ENCODE results near the gene TIMP2.
A peak's percentile ranks its signal among the peaks of the same experiment; 100 is the strongest.

Gene TIMP2

DNA sequence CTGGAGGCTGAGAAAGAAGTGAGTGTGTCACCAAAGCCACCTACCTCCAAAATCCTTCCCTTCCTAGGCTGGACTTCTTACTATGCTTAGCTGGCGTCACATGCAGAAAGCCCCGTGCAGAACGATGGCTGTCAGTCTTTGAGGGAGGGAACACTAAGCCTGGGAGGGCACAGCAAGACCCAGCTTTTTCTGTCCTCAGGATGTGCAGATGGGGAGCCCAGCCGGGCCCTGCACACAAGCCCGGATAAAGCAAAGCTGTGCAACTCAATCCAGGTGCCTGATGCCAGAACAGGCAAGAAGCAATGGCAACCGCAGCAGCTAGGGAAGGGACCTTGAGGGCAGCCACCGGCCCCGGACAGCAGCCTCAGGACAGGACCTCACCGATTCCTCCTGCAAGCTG is 70.7 kb downstream of the TIMP2 start:
- DNase-seq (ENCODE audit: low read depth) = no peak
- TF ChIP-seq, protein P1, sequence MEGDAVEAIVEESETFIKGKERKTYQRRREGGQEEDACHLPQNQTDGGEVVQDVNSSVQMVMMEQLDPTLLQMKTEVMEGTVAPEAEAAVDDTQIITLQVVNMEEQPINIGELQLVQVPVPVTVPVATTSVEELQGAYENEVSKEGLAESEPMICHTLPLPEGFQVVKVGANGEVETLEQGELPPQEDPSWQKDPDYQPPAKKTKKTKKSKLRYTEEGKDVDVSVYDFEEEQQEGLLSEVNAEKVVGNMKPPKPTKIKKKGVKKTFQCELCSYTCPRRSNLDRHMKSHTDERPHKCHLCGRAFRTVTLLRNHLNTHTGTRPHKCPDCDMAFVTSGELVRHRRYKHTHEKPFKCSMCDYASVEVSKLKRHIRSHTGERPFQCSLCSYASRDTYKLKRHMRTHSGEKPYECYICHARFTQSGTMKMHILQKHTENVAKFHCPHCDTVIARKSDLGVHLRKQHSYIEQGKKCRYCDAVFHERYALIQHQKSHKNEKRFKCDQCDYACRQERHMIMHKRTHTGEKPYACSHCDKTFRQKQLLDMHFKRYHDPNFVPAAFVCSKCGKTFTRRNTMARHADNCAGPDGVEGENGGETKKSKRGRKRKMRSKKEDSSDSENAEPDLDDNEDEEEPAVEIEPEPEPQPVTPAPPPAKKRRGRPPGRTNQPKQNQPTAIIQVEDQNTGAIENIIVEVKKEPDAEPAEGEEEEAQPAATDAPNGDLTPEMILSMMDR (IDR thresholded peaks at IDR 0.05; ENCODE audit: insufficient read depth, low read depth, low read length, missing control alignments) = no peak
- no peak overlapping the region for H3K4me3 ChIP-seq (ENCODE audit: low read depth, low read length)

DNA sequence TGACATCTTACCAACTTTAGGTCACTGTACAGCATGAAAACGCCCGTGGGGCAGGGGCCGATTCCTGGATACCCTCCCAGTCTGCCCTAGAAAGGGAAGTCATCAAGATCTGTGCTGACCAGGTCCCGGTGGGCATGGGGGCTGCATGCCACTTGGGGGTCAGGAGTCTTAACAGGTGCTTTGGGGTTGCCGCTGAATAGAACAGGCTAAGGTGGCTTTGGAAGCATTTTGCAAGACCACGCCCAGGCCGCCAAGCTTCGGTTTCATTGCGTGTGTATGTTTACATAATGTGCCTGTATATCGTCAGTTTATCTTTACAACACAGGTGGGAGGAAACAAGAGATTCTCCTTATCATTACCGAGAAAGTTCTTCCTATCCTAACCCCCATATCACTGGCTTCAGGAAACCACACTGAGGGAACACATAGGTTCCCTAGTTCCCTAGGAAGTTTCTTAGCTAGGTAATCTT is 71.2 kb downstream of the TIMP2 start:
- no peak overlapping the region for H3K4me3 ChIP-seq (ENCODE audit: low read depth, low read length)
- TF ChIP-seq, protein P1 (IDR thresholded peaks at IDR 0.05; ENCODE audit: insufficient read depth, low read depth, low read length, missing control alignments) = no peak
- DNase-seq (ENCODE audit: low read depth) = no peak

DNA sequence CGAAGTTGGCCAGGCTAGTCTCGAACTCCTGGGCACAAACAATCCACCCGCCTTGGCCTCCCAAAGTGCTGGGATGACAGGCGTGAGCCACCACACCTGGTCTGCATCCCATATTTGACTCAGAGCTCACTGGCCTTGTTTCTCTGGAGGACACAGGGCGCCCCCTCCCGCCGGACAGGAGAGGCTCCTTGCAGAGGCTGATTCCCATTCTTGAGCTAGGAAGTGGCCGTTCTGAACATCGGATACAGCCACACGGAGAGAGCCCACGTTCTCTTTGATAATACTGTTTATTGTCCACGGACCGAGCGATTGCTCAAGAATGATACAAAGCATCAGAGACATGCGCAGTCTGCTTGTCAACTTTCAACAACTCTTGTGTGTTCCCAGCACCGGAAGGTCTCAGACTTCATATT is 72.5 kb downstream of the TIMP2 start:
- DNase-seq (ENCODE audit: low read depth) = peak; percentile 43
- H3K4me3 ChIP-seq (ENCODE audit: low read depth, low read length) = no peak overlapping the region
- TF ChIP-seq, protein P1 (IDR thresholded peaks at IDR 0.05; ENCODE audit: insufficient read depth, low read depth, low read length, missing control alignments) = peak; percentile 26

DNA sequence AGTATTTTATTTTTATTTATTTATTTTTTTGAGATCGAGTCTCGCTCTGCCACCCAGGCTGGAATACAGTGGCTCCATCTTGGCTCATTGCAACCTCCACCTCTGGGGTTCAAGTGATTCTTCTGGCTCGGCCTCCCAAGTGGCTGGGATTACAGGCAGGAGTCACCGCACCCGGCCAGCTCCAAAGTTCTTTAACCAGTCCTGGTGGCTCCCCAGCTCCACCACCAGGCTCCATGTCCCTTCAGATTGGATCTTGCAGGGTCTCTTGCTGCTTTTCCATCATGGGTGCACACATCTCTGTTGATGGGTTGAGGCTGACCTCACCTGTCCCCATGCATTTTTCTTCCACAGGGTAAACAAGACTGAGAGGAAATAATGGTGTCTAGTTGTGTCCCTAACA is 76.2 kb downstream of the TIMP2 start:
- DNase-seq (ENCODE audit: low read depth) = no peak
- TF ChIP-seq, protein P1 (IDR thresholded peaks at IDR 0.05; ENCODE audit: insufficient read depth, low read depth, low read length, missing control alignments) = no peak
- no peak overlapping the region for H3K4me3 ChIP-seq (ENCODE audit: low read depth, low read length)

DNA sequence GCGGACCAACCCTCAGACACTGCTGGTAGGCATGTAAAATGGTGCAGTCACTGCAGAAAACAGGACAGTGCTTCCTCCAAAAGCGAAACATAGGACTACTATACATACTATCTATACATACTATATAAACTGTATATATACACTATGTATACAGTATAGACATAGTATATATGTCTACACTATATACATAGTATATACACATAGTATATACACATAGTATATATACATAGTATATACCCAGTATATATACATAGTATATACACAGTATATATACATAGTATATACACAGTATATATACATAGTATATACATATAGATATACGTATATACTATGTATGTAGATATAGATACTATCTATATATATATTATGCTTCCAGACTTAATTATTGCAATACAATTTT is 78.1 kb downstream of the TIMP2 start:
- TF ChIP-seq, protein P1 (IDR thresholded peaks at IDR 0.05; ENCODE audit: insufficient read depth, low read depth, low read length, missing control alignments) = no peak

DNA sequence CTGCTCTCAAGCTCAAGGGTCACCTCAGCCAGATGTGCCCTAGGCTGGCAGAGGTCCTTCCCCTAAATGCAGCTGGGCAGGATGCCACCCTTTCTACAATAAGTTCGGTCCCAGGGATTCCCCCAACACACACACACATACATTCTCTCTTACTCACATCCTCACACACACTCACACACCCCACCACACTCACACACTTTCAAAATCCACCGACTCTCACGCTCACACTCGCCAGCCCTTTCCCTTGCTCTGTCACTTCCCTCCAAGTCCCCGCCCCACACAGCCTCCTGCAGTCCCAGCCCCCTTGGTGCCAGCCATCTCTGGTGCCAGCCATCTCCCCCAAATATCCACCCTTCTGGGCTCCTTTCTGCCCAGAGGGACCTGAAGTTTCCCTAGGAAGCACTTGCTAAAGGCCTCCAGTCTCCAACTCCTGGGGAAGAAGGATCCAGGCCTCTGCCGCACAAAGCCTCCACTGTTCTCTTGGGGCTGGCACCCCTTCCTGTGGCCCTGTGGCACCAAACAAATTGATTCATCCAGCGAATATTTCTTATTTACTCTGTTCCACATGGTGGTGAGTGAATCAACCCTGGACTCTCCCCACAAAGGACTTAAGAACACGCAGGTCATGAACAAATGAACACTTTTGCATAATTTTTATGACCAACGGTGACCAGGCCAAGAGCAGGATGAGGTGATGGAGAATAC is 80.7 kb downstream of the TIMP2 start:
- DNase-seq (ENCODE audit: low read depth) = peak; percentile 23
- no peak overlapping the region for H3K4me3 ChIP-seq (ENCODE audit: low read depth, low read length)
- TF ChIP-seq, protein P1 (IDR thresholded peaks at IDR 0.05; ENCODE audit: insufficient read depth, low read depth, low read length, missing control alignments) = no peak

More for the DNA sequence above, 78.1 kb downstream of the TIMP2 start:
- H3K4me3 ChIP-seq (ENCODE audit: low read depth, low read length) = no peak overlapping the region
- no peak for DNase-seq (ENCODE audit: low read depth)
